GM23338 (cell line): ENCODE measurements around the gene EPHB3. TPM values are rescaled to one million over a fixed set of nuclear protein-coding genes. Genes with fewer than 3 reads are reported as not detected.

Experiments used
- ATAC-seq: fragments of 200-7000 bp; cut with Tn5 transposase; 3 replicates; pipeline ENCODE4 v1.9.1; 2020
- DNase-seq: peaks from one replicate; pipeline ENCODE4 v3.0.0-alpha.2; 2015; ENCODE audit warnings: low spot score
- H2AFZ ChIP-seq: fragments of 200-600 bp; sonication (generic); 2 replicates; pipeline ENCODE4 v1.8.0; 2016; ENCODE audit warnings: antibody characterized with exemption, mild to moderate bottlenecking, moderate library complexity
- H3F3A ChIP-seq: fragments of 200-600 bp; sonication (generic); replicated peaks from 2 replicates; pipeline ENCODE4 v1.8.0; 2017; ENCODE audit warnings: antibody characterized with exemption, mixed run types, low read depth
- H3K27ac ChIP-seq: fragments of 200-600 bp; sonication (generic); 2 replicates; pipeline ENCODE4 v1.6.1; 2016; ENCODE audit warnings: low read depth
- H3K27me3 ChIP-seq: fragments of 200-600 bp; sonication (generic); 2 replicates; pipeline ENCODE4 v1.8.0; 2016; ENCODE audit warnings: mild to moderate bottlenecking, mixed run types, moderate library complexity; ENCODE audit not compliant: insufficient read depth
- H3K36me3 ChIP-seq: fragments of 200-600 bp; sonication (generic); 2 replicates; pipeline ENCODE4 v1.8.0; 2016; ENCODE audit warnings: mild to moderate bottlenecking; ENCODE audit not compliant: insufficient read depth
- H3K4me1 ChIP-seq: fragments of 200-600 bp; sonication (generic); 2 replicates; pipeline ENCODE4 v1.8.0; 2016; ENCODE audit warnings: mild to moderate bottlenecking, moderate library complexity; ENCODE audit not compliant: insufficient read depth
- H3K4me2 ChIP-seq: fragments of 200-600 bp; sonication (generic); 2 replicates; pipeline ENCODE4 v1.7.1; 2017; ENCODE audit warnings: mixed run types
- H3K4me3 ChIP-seq: fragments of 200-600 bp; sonication (generic); 2 replicates; pipeline ENCODE4 v1.6.1; 2016; ENCODE audit warnings: mixed run types
- H3K79me2 ChIP-seq: fragments of 200-600 bp; sonication (generic); replicated peaks from 2 replicates; pipeline ENCODE4 v1.8.0; 2017; ENCODE audit warnings: mild to moderate bottlenecking; ENCODE audit not compliant: insufficient read depth
- H3K9me2 ChIP-seq: fragments of 200-600 bp; sonication (generic); 2 replicates; pipeline ENCODE4 v1.8.0; 2017; ENCODE audit not compliant: insufficient read depth
- H4K20me1 ChIP-seq: fragments of 200-600 bp; sonication (generic); replicated peaks from 2 replicates; pipeline ENCODE4 v1.8.0; 2017; ENCODE audit warnings: mild to moderate bottlenecking; ENCODE audit not compliant: insufficient read depth
- H3K27ac Mint-ChIP-seq: 2 replicates; pipeline ENCODE4 v1.8.0; 2020; ENCODE audit warnings: inconsistent platforms, mild to moderate bottlenecking, moderate library complexity, mixed read lengths
- H3K27me3 Mint-ChIP-seq: 3 replicates; pipeline ENCODE4 v1.8.0; 2022; ENCODE audit warnings: low read depth, mild to moderate bottlenecking, moderate library complexity, mixed read lengths, inconsistent platforms; ENCODE audit not compliant: insufficient read depth, poor library complexity
- H3K36me3 Mint-ChIP-seq: 3 replicates; pipeline ENCODE4 v1.8.0; 2021; ENCODE audit warnings: low read depth, mild to moderate bottlenecking, inconsistent platforms, moderate library complexity, mixed read lengths
- H3K4me1 Mint-ChIP-seq: 3 replicates; pipeline ENCODE4 v1.8.0; 2020; ENCODE audit warnings: mild to moderate bottlenecking, inconsistent platforms, mixed read lengths
- H3K4me3 Mint-ChIP-seq: 3 replicates; pipeline ENCODE4 v1.8.0; 2021; ENCODE audit warnings: moderate library complexity, mild to moderate bottlenecking, inconsistent platforms, mixed read lengths
- H3K9me3 Mint-ChIP-seq: 3 replicates; pipeline ENCODE4 v1.8.0; 2020; ENCODE audit warnings: moderate library complexity, mild to moderate bottlenecking, inconsistent platforms, mixed read lengths
- CREB1 ChIP-seq: fragments of 250-450 bp; sonication (Bioruptor Pico); IDR thresholded peaks from 2 replicates; pipeline ENCODE4 v1.5.0; 2020; ENCODE audit warnings: low read depth, mild to moderate bottlenecking, moderate library complexity
- CTCF ChIP-seq, 2 experiments: fragments of 200-600 bp in 1 of 2; sonication (generic) in 1 of 2; conservative IDR thresholded peaks; 2 replicates each; pipeline versions ENCODE4 v1.5.1 to v1.6.1; 2016 to 2017; ENCODE audit warnings: antibody characterized with exemption in 2 of 2, low read depth in 2 of 2, mild to moderate bottlenecking in 2 of 2, moderate library complexity in 1 of 2
- EZH2phosphoT487 ChIP-seq: fragments of 200-600 bp; sonication (generic); IDR thresholded peaks from one replicate; pipeline ENCODE4 v1.8.1; 2018; ENCODE audit warnings: antibody characterized with exemption; ENCODE audit not compliant: unreplicated experiment
- JUNB ChIP-seq: IDR thresholded peaks from one replicate; pipeline ENCODE4 v1.6.1; 2016; ENCODE audit warnings: antibody characterized with exemption; ENCODE audit not compliant: unreplicated experiment
- NANOG ChIP-seq: IDR thresholded peaks from 2 replicates; pipeline ENCODE4 v1.6.1; 2016; ENCODE audit warnings: antibody characterized with exemption, borderline replicate concordance
- REST ChIP-seq: IDR thresholded peaks from one replicate; pipeline ENCODE4 v1.6.1; 2018; ENCODE audit warnings: antibody characterized with exemption; ENCODE audit not compliant: unreplicated experiment
- STAT1 ChIP-seq: IDR thresholded peaks from one replicate; pipeline ENCODE4 v1.6.1; 2016; ENCODE audit warnings: antibody characterized with exemption; ENCODE audit not compliant: unreplicated experiment
- ZNF462 ChIP-seq: fragments of 250-450 bp; sonication (Bioruptor Pico); IDR thresholded peaks from 2 replicates; pipeline ENCODE4 v1.5.0; 2020; ENCODE audit warnings: mild to moderate bottlenecking, moderate library complexity
- polyA plus RNA-seq: library from polyadenylated mRNA; unstranded; fragments of >200 nt; fragmentation: Nextera tagmentation; extraction: Ambion mirVana; gene quantifications from 2 replicates; pipeline ENCODE4 v1.2.1, GENCODE V29; 2016
- total RNA-seq: library from RNA; depleted of rRNA; stranded (reverse); fragments of >200 nt; shearing (Covaris generic); gene quantifications from 2 replicates; pipeline ENCODE4 v1.2.3, GENCODE V29; 2014

EPHB3 gene
- total and polyA plus RNA-seq, 2 experiments from 2014 or later = 0.57 to 2.0 TPM

GRCh38 chr3:184593928-184594303 is 32.3 kb downstream of the EPHB3 start (continued):
- TF ChIP-seq ZNF462 = no peak

GRCh38 chr3:184594371-184595001 is 32.9 kb downstream of the EPHB3 start:
- Histone ChIP-seq H4K20me1 (no peaks in the 10 kb centered on the region), H3K27ac (no peak overlapping the region), H3K4me1 (peaks cover 33% of the 10 kb centered on the region), H3K79me2 (no peaks in the 10 kb centered on the region), H3K4me2 (peak overlapping the region; percentile 67), H3K27me3 (peaks cover 69% of the 10 kb centered on the region), H2AFZ (no peak overlapping the region), H3K9me2 (no peaks in the 10 kb centered on the region), H3F3A (no peaks in the 10 kb centered on the region), H3K4me3 (no peak overlapping the region), H3K36me3 (no peaks in the 10 kb centered on the region)
- no peak for DNase-seq
- Mint-ChIP-seq H3K36me3 (no peaks in the 10 kb centered on the region), H3K27me3 (peaks cover 36% of the 10 kb centered on the region), H3K4me3 (no peak overlapping the region), H3K4me1 (peaks cover 42% of the 10 kb centered on the region), H3K9me3 (no peaks in the 10 kb centered on the region), H3K27ac (no peak overlapping the region)
- no peak for ATAC-seq
- TF ChIP-seq CTCF (conservative IDR thresholded peaks at IDR 0.05; ENCODE audit: low read depth in 2 of 2) = no peak
- TF ChIP-seq CREB1 (CRISPR knock-in tag) = no peak
- TF ChIP-seq JUNB = no peak
- TF ChIP-seq EZH2phosphoT487 = no peak
- TF ChIP-seq NANOG = no peak
- TF ChIP-seq STAT1 = no peak
- no peak for TF ChIP-seq REST
